GM12892 (cell line): ENCODE data around the gene HACE1.

ENCODE experiments used
- POLR2A ChIP-seq: IDR thresholded peaks from 2 replicates; pipeline ENCODE4 v1.6.1; 2011; ENCODE audit warnings: low read depth, low read length, control low read depth
- TAF1 ChIP-seq: IDR thresholded peaks from 2 replicates; pipeline ENCODE4 v1.6.1; 2011; ENCODE audit warnings: low read depth, mild to moderate bottlenecking, control low read depth, low read length, borderline replicate concordance

GRCh38 chr6:104730450-104730849, 129.3 kb downstream of the HACE1 start:
- no peak for TF ChIP-seq TAF1
- TF ChIP-seq POLR2A, result no peak
